ENCODE data around the gene MSI2.

DNA sequence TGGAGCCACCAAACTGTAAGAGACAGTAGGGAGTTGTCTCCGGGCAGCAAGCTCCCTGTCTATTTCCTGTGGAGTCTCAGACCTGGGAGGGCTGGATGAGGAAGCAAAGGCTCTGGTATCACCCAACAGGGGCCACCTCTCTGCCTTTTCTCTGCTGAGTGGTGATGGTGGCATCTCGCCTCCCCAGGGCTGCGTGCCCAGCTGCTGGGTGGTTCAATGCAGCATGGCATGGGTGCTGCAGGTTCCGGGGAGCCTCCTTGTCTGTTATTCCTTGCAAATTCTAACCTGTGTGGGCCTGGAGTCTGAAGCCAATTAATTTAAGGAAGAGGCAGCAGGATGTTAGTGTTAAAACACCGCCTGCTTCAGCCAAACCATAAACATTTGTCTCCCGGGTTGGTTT lies 410.6 kb downstream of the MSI2 start:
- no peak for TF ChIP-seq POLR2A (IDR thresholded peaks at IDR 0.05; ENCODE audit: low read depth, low read length)
- no peak for TF ChIP-seq TAF1 (IDR thresholded peaks at IDR 0.05; ENCODE audit: borderline replicate concordance, low read depth, low read length)
